Pons (tissue), 1 donor: ENCODE results near the gene CCND1.
"Not testable (repeated sequence)": the region's sequence is repeated elsewhere in the genome, so short reads cannot be mapped to it uniquely, and the experiment has no call there.

Source experiments
- DNase-seq: peaks from one replicate; pipeline ENCODE4 v3.0.0-alpha.2; 2016; ENCODE audit warnings: low spot score

The CCND1 gene

DNA sequence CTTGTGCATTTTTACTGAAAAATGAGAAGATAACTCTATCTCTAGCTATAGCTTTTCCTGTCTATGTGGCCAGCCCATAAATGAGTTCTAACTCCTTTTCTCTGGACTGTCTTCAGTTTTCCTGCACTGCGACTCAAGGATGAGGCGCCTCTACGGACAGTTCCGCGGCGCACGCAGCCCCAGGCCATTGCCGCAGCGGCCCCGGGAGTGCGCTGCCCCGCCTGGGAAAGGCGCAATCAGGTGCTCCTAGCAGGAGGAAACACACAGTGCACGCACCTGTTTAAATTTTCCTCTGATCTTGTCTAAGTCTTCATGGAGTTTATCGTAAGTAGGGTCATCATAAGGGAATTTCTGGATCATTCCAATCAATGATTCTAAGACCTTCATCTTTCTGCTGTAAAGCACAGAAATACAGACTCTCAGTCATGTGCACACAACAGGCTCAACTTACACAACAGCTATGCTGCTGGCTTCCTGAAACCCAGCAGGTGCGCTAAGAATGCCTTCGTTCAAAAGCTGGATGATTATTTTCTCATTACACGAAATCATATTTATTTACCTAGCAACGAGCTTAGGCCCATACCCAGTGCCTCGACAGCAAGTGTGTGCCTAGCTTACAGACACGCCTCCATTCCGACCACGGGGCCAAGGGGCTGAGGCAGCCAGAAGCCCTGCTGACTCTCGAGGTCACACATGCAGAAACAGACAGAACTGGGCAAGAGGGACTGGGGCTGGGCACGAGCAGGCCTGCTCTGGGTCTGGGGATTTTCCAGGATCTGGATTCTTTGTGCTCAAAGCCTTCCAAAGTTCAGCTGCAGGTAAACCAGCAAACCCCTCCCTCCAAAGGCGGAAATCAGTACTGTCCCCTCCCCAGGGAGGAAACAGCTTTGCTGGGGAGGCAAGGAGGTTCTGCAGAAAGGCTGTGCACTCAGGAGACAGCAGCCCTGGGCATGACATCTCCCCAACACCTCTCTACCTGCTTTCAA, 27.0 kb downstream of the CCND1 start:
- no peak for DNase-seq

- no peak for DNase-seq
Observed at GRCh38 chr11:69669486-69669885, 28.5 kb downstream of the CCND1 start.

- DNase-seq = peak; percentile 84
Observed at GRCh38 chr11:69670158-69670845, 29.3 kb downstream of the CCND1 start.

DNA sequence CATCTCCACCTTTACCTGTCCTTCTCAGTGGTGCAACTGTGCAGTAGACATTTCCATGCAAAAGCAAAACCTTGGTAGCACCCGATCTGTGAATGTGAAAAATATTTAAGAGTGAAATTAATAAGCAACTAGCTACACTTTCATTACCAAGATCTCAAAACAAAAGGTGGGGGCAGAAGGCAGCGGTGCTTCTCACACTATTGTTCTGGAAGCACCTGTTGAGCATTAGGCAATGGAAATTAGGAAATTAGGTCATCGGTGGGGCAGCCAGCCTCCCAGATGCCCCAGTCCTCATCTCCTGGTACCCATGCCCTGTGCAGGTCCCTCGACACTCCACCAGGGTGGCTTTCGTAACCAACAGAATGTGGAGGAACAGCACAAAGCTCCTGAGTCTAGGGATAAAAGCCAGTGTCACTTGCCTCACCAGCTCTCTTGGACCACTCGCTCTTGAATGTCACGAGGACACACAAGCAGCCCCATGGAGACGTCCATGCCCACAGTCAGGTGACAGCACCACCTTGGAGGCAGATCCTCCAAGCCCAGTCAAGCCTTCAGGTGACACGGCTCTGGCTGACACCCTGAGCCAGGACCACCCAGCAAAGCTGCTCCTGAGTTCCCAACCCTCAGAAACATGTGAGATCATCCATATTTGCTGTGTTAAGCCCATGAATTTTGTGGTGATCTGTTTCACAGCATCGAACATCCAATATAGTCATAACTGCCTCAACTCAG, 30.9 kb downstream of the CCND1 start:
- DNase-seq = no peak

GRCh38 chr11:69674267-69674885, 33.4 kb downstream of the CCND1 start:
- DNase-seq = no peak

DNA sequence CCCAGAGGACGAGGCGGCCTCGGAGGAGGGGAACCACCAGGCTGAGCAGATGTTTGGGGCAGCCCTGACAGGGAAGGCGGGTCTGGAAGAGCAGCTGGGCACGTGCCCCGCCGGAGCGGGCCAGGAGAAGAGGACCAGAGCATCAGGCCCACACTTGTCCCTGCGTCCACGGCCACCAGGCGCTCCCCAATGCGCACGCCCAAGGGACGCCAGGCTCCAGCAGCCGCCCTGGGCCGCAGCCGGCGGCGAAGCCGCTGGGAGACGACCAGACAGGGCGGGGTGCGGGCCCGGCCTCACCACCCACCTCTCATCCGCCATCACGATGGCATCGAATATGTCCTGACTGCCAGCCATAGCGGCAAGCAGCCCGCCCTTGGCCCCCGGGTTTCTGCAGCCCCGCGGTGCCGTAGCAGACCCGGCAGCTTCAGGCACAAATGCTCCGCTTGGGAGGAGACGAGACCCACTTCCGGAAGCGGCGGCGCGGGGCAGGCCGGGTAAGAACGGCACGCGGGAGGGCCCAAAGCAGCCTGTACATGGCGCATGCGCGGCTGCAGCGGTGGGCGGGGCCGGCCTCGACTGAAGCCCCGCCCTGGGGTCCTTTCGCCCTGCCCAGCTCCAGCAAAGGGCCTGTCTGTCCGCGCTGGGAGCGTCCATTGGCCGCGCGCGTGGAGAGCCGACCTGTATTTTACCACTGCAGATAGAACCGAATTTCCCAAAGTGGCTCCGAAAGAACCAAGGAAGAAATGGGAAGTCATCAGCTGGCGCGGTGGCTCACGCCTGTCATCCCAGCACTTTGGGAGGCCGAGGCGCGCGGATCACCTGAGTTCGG, 34.1 kb downstream of the CCND1 start, which contains the start of gene LTO1:
LTO1 (minus strand) TSS at position 468 of the 829 bp plus-strand sequence; CDS start at position 354, 114 bp downstream.
- DNase-seq = peak; percentile 91

- DNase-seq = no peak
Observed at GRCh38 chr11:69677749-69678148, 36.8 kb downstream of the CCND1 start.

DNA sequence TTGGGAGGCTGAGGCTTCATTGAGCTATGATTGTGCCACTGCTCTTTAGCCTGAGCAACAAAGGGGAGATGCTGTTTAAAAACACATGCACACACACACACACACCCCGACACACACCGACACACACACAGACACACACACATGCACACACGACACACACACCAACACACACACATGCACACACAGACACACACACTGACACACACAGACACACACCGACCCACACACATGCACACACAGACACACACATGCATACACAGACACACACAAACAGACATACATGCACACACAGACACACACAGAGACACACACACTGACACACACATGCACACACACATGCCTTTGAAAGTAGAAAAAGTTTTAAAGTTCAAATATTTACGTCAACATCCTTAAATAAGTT, 39.7 kb downstream of the CCND1 start:
- DNase-seq = no peak

DNA sequence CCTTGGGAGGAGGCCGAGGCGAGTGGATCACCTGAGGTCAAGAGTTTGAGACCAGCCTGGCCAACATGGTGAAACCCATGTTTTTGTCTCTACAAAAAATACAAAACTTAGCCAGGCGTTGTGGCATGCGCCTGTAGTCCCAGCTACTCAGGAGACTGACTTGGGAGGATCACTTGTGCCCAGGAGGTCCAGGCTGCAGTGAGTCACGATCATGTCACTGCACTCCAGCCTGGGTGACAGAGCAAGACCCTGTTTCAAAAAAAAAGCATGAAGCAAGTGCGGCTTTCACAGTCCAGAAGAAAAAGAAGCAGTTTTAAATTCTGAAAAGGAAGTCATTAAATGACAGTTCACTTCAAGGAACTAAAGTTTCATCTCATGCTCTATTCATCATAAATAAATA, 41.3 kb downstream of the CCND1 start:
- no peak for DNase-seq

DNA sequence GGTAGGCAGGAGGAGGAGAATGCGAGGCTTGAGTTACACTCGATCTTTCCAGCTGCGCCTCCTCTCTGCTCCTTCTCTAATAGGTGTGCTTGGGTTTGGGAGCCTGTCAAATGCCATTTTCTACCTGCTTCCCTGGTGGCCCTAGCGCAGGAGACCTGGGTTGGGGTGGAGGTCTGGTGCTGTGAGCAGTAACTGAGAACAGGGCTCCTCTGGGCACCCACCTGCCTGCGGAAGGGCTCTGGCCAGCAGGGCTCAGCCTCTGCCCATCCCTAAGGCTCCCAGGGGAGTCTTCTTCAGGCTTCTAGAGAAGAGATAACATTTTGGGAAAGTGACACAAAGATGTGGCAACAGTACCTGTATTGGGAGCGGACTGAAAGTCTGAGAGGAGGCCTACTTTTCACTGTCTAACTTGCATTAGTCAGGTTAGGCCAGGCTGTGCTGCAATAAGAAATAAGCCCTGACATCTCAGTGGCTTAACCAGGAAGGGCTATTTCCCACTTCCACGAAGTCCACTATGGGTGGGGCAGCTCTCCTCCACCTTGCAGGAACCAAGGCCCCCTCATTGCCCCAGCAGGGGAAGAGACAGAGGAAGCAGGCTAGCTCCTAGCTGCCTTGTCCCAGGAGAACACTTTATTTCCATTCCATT, 41.8 kb downstream of the CCND1 start:
- DNase-seq = no peak

DNA sequence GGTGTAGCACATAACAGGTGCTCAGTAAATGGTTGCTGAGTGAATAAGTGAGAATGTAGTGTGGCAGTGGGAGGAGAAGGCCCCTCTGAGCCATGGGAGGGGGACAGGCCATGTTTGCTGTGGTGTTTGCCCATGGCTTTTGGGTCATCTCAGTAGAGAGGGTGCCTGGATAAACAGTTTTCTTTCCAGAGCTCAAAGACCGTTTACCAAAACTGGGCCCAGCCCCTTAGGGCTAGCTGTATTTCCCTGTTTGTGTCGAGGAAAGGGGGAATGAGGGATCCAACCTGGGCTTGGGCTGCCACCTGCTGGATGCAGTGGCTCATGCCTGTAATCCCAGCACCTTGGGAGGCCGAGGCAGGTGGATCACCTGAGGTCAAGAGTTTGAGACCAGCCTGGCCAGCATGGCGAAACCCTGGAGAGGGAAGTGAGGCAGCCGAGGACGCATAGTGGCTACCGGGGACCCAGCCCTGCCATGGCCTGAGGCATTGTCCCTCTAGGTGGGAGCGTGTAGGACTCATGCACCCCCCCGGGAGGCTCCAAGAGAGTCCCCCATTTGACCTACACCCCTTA, 42.9 kb downstream of the CCND1 start:
- no peak for DNase-seq

- DNase-seq = no peak
Observed at GRCh38 chr11:69684651-69685050, 43.7 kb downstream of the CCND1 start.

GRCh38 chr11:69685348-69685747, 44.4 kb downstream of the CCND1 start:
- no peak for DNase-seq

GRCh38 chr11:69686452-69686851, 45.5 kb downstream of the CCND1 start:
- no peak for DNase-seq

DNA sequence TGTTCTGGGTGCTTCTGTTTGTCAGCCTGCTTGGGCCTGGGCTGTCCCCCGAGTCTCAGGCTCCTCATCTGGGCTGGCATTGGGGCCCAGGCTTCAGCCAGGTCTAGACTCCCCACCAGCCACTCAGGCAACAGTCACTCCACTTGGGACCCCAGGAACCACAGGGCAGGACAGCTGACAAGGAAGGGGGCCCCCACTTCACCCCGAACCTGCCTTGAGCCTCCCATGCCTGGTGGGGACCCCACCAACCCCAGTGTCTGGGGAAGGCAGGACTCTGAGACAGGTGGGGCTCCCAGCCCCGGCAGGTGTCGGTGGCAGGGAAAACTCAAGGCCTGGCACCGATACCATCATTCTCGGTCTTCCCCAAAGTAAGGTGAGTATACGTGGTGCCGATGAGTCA, 45.9 kb downstream of the CCND1 start:
- DNase-seq = no peak

GRCh38 chr11:69687969-69688771, 47.2 kb downstream of the CCND1 start:
- not testable (repeated sequence) for DNase-seq

DNA sequence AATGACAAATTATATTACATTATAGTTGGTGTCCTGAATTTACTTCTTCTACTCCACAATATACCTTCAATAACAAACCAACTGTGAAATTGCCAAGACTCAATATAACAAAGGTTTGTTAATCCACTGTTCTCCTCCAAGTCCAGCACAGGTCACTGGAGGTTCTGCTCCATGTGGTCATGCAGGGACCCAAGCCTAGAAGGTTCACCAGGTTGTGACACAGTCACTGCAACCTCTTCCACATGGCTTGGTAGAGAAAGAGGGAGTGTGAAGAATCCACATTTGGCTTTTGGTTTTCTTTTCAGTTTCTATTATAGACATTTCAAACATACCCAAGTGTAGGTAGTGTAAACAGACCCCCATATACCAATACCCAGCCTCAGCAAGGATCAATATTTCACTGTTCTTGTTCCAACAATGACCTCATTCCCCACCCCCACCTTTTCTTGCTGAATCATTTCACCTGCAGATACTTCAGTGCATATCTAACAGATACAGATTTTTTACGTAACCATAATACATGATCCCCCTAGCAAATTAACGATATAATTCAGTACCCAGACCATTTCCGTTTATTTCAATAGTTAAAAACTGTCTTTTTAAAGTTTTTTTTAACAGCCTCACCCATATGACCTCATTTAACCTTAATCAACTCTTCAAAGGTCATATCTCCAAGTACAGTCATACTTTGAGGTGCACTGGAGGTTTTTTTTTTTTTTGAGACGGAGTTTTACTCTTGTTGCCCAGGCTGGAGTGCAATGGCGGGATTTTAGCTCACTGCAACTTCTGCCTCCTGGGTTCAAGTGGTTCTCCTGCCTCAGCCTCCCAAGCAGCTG, 48.7 kb downstream of the CCND1 start:
- DNase-seq = no peak

DNA sequence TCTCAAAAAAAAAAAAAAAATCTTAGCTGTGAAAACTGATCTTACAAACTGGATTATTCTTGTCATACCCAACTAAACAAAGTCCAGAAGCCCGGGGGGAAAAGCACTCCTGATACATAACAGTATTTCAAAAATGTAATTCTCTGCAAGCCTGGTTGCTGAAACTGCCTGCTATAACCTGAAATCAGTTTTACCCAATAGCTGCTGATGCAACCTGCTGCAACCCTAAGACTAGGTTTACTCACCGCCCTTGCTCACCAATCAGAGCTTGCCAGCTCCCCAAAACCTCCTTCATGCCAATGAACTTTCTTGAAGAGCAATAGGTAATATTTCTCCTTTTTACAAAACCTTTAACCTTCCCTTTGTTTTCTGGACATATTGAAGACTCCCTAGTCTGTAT, 50.5 kb downstream of the CCND1 start:
- DNase-seq = no peak
